GM04503 (cell line): Measurements from ENCODE around the gene KLHL12.

ENCODE experiments used
- DNase-seq: peaks from one replicate; pipeline ENCODE4 v3.0.0-alpha.2; 2012; ENCODE audit warnings: low read depth

KLHL12 gene

GRCh38 chr1:202880961-202881460, 46.0 kb downstream of the KLHL12 start:
- no peak for DNase-seq

DNA sequence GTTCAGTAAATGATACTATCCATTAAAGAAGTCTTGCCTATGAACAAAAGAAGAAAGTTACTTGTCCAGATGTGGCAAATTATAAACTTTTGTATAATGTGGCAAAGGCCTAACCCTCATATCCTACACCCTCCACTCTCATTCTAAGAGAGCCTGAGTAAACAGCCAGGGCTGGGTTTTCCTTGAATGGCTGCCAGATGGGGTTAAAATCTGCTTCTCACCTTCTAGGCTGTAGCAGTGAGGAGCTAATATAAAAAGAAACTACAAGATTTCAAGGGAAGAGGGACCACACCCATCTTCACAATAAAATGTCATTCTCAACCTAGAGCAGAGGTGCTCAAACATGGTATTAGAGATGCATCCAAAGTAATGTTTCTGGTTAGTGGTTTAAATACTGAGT, 47.0 kb downstream of the KLHL12 start:
- no peak for DNase-seq

DNA sequence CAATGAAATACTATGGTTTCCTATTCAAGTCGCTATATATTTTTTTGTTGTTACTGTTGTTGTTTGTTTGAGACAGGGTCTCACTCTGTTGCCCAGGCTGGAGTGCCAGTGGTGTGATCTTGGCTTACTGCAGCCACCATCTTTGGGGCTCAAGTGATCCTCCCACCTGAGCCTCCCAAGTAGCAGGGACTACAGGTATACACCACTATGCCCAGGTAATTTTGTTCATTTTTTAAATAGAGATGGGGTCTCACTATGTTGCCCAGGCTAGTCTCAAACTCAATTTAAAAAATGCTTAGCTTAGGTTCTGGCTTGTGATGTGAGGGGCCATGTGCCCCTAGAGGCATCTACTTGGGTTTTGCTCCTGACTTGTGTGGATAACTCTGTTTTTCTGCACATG, 47.9 kb downstream of the KLHL12 start:
- no peak for DNase-seq

GRCh38 chr1:202873026-202873425, 54.0 kb downstream of the KLHL12 start:
- DNase-seq: no peak

DNA sequence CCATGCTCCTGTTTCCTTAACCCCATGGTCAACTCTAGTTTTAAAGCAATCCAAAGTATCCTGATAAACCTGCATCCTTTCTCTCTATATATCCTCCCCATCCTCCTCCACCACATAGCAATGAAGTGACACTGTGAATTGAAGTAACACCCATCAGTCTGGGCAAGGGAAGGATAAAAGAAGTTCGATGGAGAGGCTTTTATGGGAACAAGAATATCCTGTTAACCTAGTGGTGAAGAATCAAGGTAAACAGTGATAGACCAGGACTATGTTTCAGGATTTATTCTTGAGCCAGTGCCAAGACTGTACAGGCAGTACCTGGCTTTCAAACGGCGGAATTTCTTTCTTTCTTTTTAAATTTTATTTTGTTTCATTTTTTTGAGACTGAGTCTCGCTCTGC, 55.7 kb downstream of the KLHL12 start:
- DNase-seq: no peak

DNA sequence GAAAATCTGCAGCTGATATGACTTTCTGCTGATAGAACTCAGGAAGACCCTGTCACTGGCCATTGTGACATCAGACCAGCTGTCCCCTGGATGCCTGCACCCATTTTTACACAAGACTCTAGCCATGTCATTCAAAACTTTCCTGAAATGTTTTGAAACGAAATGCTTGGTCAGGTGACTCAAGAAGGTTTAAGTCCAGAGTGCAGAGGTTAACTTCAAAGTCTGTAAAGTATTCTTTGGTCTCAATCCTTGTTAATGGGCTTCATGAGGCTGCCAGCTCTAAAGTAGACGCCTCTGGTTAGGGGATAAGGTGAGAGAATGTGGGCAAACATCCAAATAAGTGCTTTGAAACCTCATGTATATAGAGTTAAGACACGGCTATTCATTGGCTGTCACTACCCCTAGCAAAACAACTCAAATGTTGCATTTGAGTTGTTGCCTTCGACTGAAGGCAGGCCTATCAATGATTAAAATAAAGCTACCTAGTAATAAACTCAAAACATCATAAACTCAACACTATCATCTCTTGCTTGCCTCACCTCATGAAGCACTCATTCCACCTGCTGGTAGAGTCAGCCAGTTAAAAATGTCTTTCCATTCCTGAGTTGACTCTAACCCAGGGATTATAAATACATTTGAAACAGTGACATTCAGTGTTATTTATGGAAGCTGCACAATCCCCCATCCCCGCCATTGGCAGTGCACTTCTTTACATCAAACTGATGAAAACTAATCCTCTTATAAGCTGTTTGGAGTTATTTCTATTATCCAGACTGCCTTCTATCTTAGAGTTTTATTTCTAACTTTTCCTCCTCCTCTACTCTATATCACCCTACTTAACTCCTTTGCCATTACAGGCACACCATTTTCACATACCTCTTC, 64.1 kb downstream of the KLHL12 start:
- no peak for DNase-seq

DNA sequence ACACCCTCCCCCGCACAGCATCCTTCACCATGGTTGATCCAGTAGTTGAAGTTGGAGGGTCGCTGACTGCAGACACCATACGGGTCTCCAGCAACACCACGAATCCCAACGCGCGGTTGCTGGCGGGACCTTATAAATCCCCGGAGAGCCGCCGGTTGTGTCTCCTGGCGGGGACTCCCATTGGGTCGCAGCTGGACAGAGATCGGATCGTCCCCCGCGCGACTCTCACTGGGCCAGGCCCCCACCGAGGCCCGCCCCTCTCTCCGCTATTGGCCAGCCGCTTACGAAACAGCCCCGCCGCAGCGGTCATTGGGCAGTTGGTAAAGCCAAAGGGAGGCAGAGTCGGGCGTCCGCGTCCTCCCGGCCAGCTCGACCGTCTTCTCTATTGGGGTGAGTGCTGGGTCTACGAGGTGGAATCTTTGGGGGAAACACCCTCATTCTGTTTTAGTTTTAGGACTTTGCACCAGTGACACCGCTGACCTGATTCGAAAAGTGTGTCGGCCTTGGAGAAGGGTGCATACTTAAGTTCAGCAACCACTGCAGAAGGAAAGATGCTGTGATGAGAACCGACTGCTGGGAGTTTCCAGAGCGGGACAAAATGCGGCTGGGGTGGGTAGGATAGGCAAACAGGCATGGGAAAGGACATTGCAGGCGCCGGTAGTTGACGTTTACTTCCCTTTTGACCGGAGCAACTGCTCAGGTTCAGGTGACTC, 65.5 kb downstream of the KLHL12 start:
- peak; percentile 46 for DNase-seq

- DNase-seq: no peak
These were observed 66.2 kb downstream of the KLHL12 start for GRCh38 chr1:202860744-202861419.

DNA sequence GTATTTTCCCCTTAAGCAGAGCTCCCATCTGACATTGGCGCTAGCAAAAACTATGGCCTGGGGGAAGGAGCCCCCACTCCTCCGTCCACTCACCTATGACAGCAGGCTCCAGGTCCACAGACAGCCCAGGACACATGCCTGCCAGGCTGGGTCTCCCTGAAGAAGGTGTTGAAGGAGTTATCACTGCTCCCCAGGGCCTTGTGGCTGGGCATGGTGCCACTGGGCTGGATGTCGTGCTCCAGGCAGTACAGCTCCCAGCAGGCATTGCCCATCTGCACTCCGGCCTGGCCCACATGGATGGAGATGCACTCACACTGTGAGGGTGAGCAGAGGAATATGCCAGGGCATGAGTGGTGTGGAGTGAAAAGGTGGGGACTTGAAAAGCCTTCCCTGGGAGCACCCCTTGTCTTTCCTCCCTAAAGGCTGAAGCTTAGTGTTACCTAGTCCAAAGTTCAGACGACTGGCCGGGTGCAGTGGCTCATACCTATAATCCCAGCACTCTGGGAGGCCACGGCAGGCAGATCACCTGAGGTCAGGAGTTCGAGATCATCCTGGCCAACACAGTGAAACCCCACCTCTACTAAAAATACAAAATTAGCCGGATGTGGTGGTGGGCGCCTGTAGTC, 68.1 kb downstream of the KLHL12 start:
- DNase-seq: no peak

GRCh38 chr1:202858331-202858730, 68.7 kb downstream of the KLHL12 start:
- no peak for DNase-seq

GRCh38 chr1:202857136-202857610, 69.9 kb downstream of the KLHL12 start:
- DNase-seq: no peak

GRCh38 chr1:202856014-202856413, 71.0 kb downstream of the KLHL12 start:
- DNase-seq: no peak

DNA sequence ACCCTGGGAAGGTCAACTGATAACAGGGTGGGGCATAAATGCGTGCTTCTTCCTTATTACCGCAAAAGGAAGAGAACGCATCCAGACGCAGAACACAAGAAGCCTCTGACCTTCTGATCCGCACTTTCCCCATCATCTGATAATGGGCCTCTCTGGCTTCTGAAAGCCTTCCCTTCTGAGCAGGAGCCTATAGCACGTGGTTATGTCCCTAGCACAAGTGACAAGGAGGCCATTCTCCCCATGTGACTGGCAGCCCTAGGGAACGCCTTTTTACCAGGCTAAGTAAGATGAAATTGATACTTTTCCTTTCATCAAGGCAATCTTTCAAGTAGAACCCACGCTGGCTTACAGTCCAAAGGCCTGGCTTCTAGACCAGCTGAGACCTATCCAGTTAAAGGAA, 72.2 kb downstream of the KLHL12 start:
- no peak for DNase-seq

- DNase-seq: no peak
These were observed 74.7 kb downstream of the KLHL12 start for GRCh38 chr1:202852163-202852904.

GRCh38 chr1:202850593-202851362, 76.3 kb downstream of the KLHL12 start:
- no peak for DNase-seq

DNA sequence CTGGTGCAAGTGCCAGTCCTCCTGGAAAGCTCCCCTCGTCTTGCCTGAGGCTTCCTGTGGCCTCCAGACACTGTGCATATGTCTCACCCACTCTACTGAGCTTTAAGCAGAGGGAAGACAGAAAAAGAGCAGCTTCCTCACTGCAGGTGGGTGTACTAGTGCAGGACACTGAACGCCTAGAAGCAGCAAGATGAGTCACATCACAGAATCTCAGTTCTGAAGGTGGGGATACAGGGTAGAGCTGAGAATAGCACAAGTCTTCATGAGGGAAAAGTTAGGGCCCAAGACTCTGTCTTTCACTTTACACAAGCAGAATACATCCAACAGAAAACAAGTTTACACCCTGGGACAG, 78.9 kb downstream of the KLHL12 start:
- no peak for DNase-seq

DNA sequence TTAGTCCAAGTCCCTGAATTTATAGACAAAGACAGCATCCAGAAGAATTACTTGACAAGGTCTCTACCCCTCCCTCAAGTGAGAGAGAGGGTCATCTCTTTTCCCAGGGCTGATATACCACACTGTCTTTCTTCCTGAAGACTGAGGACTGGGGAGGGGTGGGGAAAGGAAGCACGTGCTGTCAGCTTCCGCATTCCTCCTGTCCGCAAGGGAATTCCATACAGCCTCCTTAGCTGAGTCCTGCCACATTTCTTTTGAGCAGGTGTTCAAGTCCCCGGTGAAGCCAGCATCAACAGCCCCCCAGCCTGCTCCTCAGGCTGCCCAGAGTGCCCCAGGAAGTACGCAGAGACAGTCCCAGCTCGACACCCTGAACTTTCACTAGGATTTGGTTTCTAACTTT, 82.1 kb downstream of the KLHL12 start:
- DNase-seq: no peak

DNA sequence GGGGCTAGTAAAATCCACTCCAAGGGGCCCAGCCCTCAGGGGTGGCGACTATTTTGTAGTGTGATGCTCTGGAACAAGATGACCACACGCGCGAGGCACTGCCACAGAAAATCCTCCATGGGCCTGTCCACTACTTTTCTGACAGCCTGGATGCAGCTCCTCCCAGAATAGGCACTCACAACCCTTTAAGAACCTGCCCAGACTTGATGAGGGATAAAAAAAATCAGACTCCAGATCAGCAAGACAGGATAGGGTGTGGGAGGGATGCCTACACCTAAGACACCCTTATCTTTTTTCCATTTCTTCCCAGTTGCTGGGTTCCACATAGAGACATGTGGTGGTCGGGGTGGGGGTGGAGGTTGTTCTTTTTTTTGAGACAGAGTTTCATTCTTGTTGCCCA, 82.8 kb downstream of the KLHL12 start:
- DNase-seq: no peak

DNA sequence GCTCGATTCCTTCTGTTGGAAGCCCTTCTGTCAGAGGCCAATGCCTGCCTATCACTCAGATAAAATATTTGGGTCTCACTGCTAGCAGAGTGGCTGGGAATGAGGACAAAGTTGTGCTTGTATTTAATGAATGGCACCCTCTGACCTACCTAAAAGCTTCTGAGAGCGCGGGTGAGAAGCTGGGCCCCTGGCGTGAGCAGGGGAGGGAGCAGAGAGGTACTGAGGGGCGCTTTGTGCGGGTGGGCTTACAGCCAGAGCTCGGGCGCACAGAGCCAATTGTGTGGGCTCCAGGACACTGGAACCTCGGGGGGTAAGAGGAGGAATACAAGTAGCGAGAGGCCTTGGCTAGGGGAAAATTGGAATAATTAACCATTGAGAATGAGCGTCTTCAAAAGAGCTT, 84.0 kb downstream of the KLHL12 start:
- DNase-seq: no peak
